Neural cell (in vitro differentiated cells): Measurements from ENCODE around the gene CHPF2. TPM values are rescaled to one million over a fixed set of nuclear protein-coding genes. Genes with fewer than 3 reads are reported as not detected.

Experiments used
- H2AFZ ChIP-seq: fragments of 200-600, 300-800 bp; sonication (generic), shearing (Covaris generic); 2 replicates; pipeline ENCODE4 v1.6.0; 2014; ENCODE audit warnings: low read depth, mild to moderate bottlenecking, antibody characterized with exemption, low read length, moderate library complexity
- H3F3A ChIP-seq: fragments of 200-600 bp; shearing (Covaris generic); 2 replicates; pipeline ENCODE4 v1.6.1; 2016; ENCODE audit warnings: mild to moderate bottlenecking, moderate library complexity, mixed read lengths, antibody characterized with exemption, low read length; ENCODE audit not compliant: insufficient read depth, poor library complexity, severe bottlenecking
- H3K27ac ChIP-seq: fragments of 200-600, 300-800 bp; sonication (generic), shearing (Covaris generic); 2 replicates; pipeline ENCODE4 v1.5.1; 2014; ENCODE audit warnings: mild to moderate bottlenecking, low read length, moderate library complexity
- H3K27me3 ChIP-seq: fragments of 300-800, 200-600 bp; sonication (generic), shearing (Covaris generic); 2 replicates; pipeline ENCODE4 v1.6.0; 2014; ENCODE audit warnings: mild to moderate bottlenecking, low read depth, low read length, moderate library complexity; ENCODE audit not compliant: insufficient read depth
- H3K36me3 ChIP-seq: fragments of 300-800, 200-600 bp; sonication (generic), shearing (Covaris generic); 2 replicates; pipeline ENCODE4 v1.5.1; 2014; ENCODE audit warnings: mild to moderate bottlenecking, antibody characterized with exemption, low read length, moderate library complexity; ENCODE audit not compliant: insufficient read depth
- H3K4me2 ChIP-seq: fragments of 300-800, 200-600 bp; sonication (generic), shearing (Covaris generic); 2 replicates; pipeline ENCODE4 v1.6.0; 2014; ENCODE audit warnings: mild to moderate bottlenecking, low read length
- H3K4me3 ChIP-seq: fragments of 300-800, 200-600 bp; sonication (generic), shearing (Covaris generic); 2 replicates; pipeline ENCODE4 v1.5.1; 2014; ENCODE audit warnings: mild to moderate bottlenecking, low read length, moderate library complexity
- H3K79me2 ChIP-seq: fragments of 200-600 bp; shearing (Covaris generic); replicated peaks from 2 replicates; pipeline ENCODE4 v1.6.0; 2014; ENCODE audit warnings: mild to moderate bottlenecking, low read length, moderate library complexity; ENCODE audit not compliant: insufficient read depth
- H3K9ac ChIP-seq: fragments of 300-800, 200-600 bp; sonication (generic), shearing (Covaris generic); 2 replicates; pipeline ENCODE4 v1.6.1; 2016; ENCODE audit warnings: mild to moderate bottlenecking, low read length, mixed read lengths
- H3K9me2 ChIP-seq: fragments of 200-600 bp; shearing (Covaris generic); 2 replicates; pipeline ENCODE4 v1.6.1; 2016; ENCODE audit warnings: mild to moderate bottlenecking, low read length, mixed read lengths; ENCODE audit not compliant: insufficient read depth
- H3K9me3 ChIP-seq: fragments of 200-600, 300-800 bp; sonication (generic), shearing (Covaris generic); 2 replicates; pipeline ENCODE4 v1.6.1; 2016; ENCODE audit warnings: mild to moderate bottlenecking, mixed run types, low read length, moderate library complexity, mixed read lengths
- H4K20me1 ChIP-seq: fragments of 200-600 bp; shearing (Covaris generic); 2 replicates; pipeline ENCODE4 v1.6.1; 2016; ENCODE audit warnings: mild to moderate bottlenecking, mixed run types; ENCODE audit not compliant: insufficient read depth
- CTCF ChIP-seq: fragments of 450-650 bp; IDR thresholded peaks from 2 replicates; pipeline ENCODE4 v1.5.1; 2014; ENCODE audit warnings: antibody characterized with exemption, mild to moderate bottlenecking, moderate library complexity; ENCODE audit not compliant: poor library complexity, severe bottlenecking
- EP300 ChIP-seq: fragments of 450-650 bp; conservative IDR thresholded peaks from 2 replicates; pipeline ENCODE4 v1.6.1; 2014; ENCODE audit warnings: antibody characterized with exemption, mild to moderate bottlenecking, moderate library complexity; ENCODE audit not compliant: poor library complexity, severe bottlenecking
- EZH2 ChIP-seq: fragments of 200-600, 300-800 bp; shearing (Covaris generic), sonication (generic); IDR thresholded peaks from 2 replicates; pipeline ENCODE4 v1.6.1; 2014; ENCODE audit warnings: antibody characterized with exemption, low read length, borderline replicate concordance, mild to moderate bottlenecking; ENCODE audit not compliant: insufficient read depth, poor library complexity, severe bottlenecking
- MXI1 ChIP-seq: fragments of 450-650 bp; conservative IDR thresholded peaks from 2 replicates; pipeline ENCODE4 v1.6.1; 2014; ENCODE audit warnings: antibody characterized with exemption, mild to moderate bottlenecking; ENCODE audit not compliant: poor library complexity, severe bottlenecking
- POLR2AphosphoS5 ChIP-seq: IDR thresholded peaks from 2 replicates; pipeline ENCODE4 v1.6.1; 2012
- RAD21 ChIP-seq: fragments of 450-650 bp; conservative IDR thresholded peaks from 2 replicates; pipeline ENCODE4 v1.6.1; 2014; ENCODE audit warnings: antibody characterized with exemption, mild to moderate bottlenecking, moderate library complexity
- SMC3 ChIP-seq: fragments of 450-650 bp; conservative IDR thresholded peaks from 2 replicates; pipeline ENCODE4 v1.6.1; 2014; ENCODE audit warnings: antibody characterized with exemption, mild to moderate bottlenecking, moderate library complexity; ENCODE audit not compliant: poor library complexity
- TAF1 ChIP-seq: IDR thresholded peaks from 2 replicates; pipeline ENCODE4 v1.6.1; 2012; ENCODE audit warnings: low read depth
- polyA plus RNA-seq: library from polyadenylated mRNA; depleted of rRNA; stranded (reverse); fragments of >200 nt; gene quantifications from 2 replicates; pipeline ENCODE4 v1.2.3, GENCODE V29; 2014
- TF ChIP-seq, protein P1 (sequence below): IDR thresholded peaks from 2 replicates; pipeline ENCODE4 v1.6.1; 2012; ENCODE audit warnings: borderline replicate concordance

Gene CHPF2
- polyA plus RNA-seq, 1 donor from 2014 or later: 22.5 TPM

DNA sequence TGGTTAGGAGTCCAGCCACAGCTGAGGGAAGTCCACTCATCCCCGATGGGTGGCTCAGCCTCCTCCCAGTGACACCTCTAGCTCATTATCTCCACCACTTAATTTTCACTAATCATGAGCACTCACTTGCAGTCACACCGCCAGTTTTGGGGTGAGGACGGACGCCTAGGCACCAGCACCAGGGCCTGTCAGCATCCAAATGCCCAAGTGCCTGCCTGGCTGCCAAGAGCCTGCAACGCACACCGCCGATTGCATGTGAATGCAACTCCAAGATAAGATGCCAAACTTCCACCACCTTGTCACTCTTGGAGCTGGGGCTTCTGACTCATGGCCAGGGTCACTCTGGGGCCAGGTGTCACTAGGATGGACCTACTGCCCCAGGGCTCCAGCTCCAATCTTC is 40.6 kb downstream of the CHPF2 start:
- Histone ChIP-seq H3K9me3 (no peaks in the 10 kb centered on the region), H3K27me3 (no peaks in the 10 kb centered on the region), H4K20me1 (no peaks in the 10 kb centered on the region), H3K4me2 (no peak overlapping the region), H2AFZ (no peak overlapping the region), H3K36me3 (no peaks in the 10 kb centered on the region), H3F3A (no peaks in the 10 kb centered on the region), H3K4me3 (no peak overlapping the region), H3K27ac (no peak overlapping the region), H3K9ac (no peak overlapping the region), H3K79me2 (no peaks in the 10 kb centered on the region), H3K9me2 (no peaks in the 10 kb centered on the region)
- TF ChIP-seq CTCF (no peak), POLR2AphosphoS5 (no peak), EZH2 (no peak), RAD21 (no peak), MXI1 (no peak), EP300 (no peak), TAF1 (no peak)
- TF ChIP-seq, protein P1, sequence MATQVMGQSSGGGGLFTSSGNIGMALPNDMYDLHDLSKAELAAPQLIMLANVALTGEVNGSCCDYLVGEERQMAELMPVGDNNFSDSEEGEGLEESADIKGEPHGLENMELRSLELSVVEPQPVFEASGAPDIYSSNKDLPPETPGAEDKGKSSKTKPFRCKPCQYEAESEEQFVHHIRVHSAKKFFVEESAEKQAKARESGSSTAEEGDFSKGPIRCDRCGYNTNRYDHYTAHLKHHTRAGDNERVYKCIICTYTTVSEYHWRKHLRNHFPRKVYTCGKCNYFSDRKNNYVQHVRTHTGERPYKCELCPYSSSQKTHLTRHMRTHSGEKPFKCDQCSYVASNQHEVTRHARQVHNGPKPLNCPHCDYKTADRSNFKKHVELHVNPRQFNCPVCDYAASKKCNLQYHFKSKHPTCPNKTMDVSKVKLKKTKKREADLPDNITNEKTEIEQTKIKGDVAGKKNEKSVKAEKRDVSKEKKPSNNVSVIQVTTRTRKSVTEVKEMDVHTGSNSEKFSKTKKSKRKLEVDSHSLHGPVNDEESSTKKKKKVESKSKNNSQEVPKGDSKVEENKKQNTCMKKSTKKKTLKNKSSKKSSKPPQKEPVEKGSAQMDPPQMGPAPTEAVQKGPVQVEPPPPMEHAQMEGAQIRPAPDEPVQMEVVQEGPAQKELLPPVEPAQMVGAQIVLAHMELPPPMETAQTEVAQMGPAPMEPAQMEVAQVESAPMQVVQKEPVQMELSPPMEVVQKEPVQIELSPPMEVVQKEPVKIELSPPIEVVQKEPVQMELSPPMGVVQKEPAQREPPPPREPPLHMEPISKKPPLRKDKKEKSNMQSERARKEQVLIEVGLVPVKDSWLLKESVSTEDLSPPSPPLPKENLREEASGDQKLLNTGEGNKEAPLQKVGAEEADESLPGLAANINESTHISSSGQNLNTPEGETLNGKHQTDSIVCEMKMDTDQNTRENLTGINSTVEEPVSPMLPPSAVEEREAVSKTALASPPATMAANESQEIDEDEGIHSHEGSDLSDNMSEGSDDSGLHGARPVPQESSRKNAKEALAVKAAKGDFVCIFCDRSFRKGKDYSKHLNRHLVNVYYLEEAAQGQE: no peak

GRCh38 chr7:151273651-151274390 is 41.5 kb downstream of the CHPF2 start:
- no peaks in the 10 kb centered on the region for H3K9me3 ChIP-seq
- no peak overlapping the region for H2AFZ ChIP-seq
- H3F3A ChIP-seq: no peaks in the 10 kb centered on the region
- H3K79me2 ChIP-seq: no peaks in the 10 kb centered on the region
- H3K4me2 ChIP-seq: no peak overlapping the region
- H3K27me3 ChIP-seq: no peaks in the 10 kb centered on the region
- no peaks in the 10 kb centered on the region for H4K20me1 ChIP-seq
- H3K27ac ChIP-seq: no peak overlapping the region
- H3K4me3 ChIP-seq: no peak overlapping the region
- no peaks in the 10 kb centered on the region for H3K36me3 ChIP-seq
- TF ChIP-seq TAF1: no peak
- TF ChIP-seq EP300: no peak
- no peak for TF ChIP-seq POLR2AphosphoS5
- TF ChIP-seq, protein P1: no peak
- no peak for TF ChIP-seq MXI1
- no peak for TF ChIP-seq EZH2
- TF ChIP-seq SMC3: no peak
- TF ChIP-seq CTCF: no peak
- TF ChIP-seq RAD21: no peak
- no peak overlapping the region for H3K9ac ChIP-seq
- no peaks in the 10 kb centered on the region for H3K9me2 ChIP-seq
